A549 (cell line): Measurements from ENCODE around the gene KIAA1614. TPM values are rescaled to one million over a fixed set of nuclear protein-coding genes. Genes with fewer than 3 reads are reported as not detected.

Experiments used
- ATAC-seq, 2 experiments: fragments of 200-7000 bp in 1 of 2; fragments of >200 bp in 1 of 2; cut with Nextera tagmentation in 1 of 2; cut with Tn5 transposase in 1 of 2; 3 replicates each; pipeline versions ENCODE4 v1.8.0 to v1.9.1; 2018 to 2020; ENCODE audit warnings: mild to moderate bottlenecking in 1 of 2, moderate library complexity in 1 of 2
- CTCF ChIA-PET: fragments of 300-600 bp; sonication (Branson Sonifier 250); formaldehyde crosslinking; extraction: SDS; loops from one replicate; lab custom pipeline; 2021; ENCODE audit warnings: antibody characterized with exemption, inconsistent platforms; lab: Yijun Ruan, JAX
- POLR2A ChIA-PET: fragments of 350-600 bp; formaldehyde crosslinking; extraction: SDS; loops from one replicate; lab custom pipeline; 2021; ENCODE audit warnings: antibody characterized with exemption, inconsistent platforms; lab: Yijun Ruan, JAX
- DNase-seq, 2 experiments: peaks; one replicate each; pipeline versions ENCODE4 v3.0.0 to v3.0.0-alpha.2; 2011 to 2016; ENCODE audit warnings: low read depth in 1 of 2, low spot score in 1 of 2
- FAIRE-seq: peaks from 2 replicates; lab custom pipeline; 2011; peaks lifted over from hg19 to GRCh38; lab: Jason Lieb, UNC
- H3K27ac ChIP-seq, 2 experiments: fragments of >200 bp; sonication (Bioruptor Twin); formaldehyde crosslinking; 3 replicates each; pipeline ENCODE4 v1.5.1; 2016 to 2017
- H3K4me1 ChIP-seq: fragments of >200 bp; sonication (Bioruptor Twin); formaldehyde crosslinking; 3 replicates; pipeline ENCODE4 v1.6.1; 2016
- H3K4me2 ChIP-seq: fragments of >200 bp; sonication (Bioruptor Twin); formaldehyde crosslinking; 3 replicates; pipeline ENCODE4 v1.6.1; 2016
- H3K4me3 ChIP-seq: fragments of >200 bp; sonication (Bioruptor Twin); formaldehyde crosslinking; 3 replicates; pipeline ENCODE4 v1.5.1; 2016
- H3K9me3 ChIP-seq: fragments of >200 bp; sonication (Bioruptor Twin); formaldehyde crosslinking; 3 replicates; pipeline ENCODE4 v1.6.1; 2016
- BHLHE40 ChIP-seq: IDR thresholded peaks from 2 replicates; pipeline ENCODE4 v1.6.1; 2012; ENCODE audit warnings: low read depth, low read length, inconsistent platforms
- CBX2 ChIP-seq: fragments of 200-600 bp; sonication (generic); IDR thresholded peaks from 2 replicates; pipeline ENCODE4 v1.6.1; 2016; ENCODE audit warnings: low read depth, mild to moderate bottlenecking, borderline replicate concordance
- EHF ChIP-seq: fragments of 250-450 bp; sonication (Bioruptor Pico); IDR thresholded peaks from 2 replicates; pipeline ENCODE4 v1.5.0; 2020; ENCODE audit warnings: mild to moderate bottlenecking
- EHMT2 ChIP-seq: fragments of 200-600 bp; sonication (generic); IDR thresholded peaks from 2 replicates; pipeline ENCODE4 v1.6.1; 2016; ENCODE audit warnings: antibody characterized with exemption, low read depth, mild to moderate bottlenecking, moderate library complexity
- ESRRA ChIP-seq: fragments of 150-350 bp; IDR thresholded peaks from 2 replicates; pipeline ENCODE4 v1.6.1; 2014; ENCODE audit warnings: mild to moderate bottlenecking, low read length, borderline replicate concordance
- FOSB ChIP-seq: fragments of 250-450 bp; sonication (Bioruptor Pico); IDR thresholded peaks from 2 replicates; pipeline ENCODE4 v1.5.0; 2020; ENCODE audit warnings: mild to moderate bottlenecking, moderate library complexity
- FOXS1 ChIP-seq: fragments of 250-450 bp; sonication (Bioruptor Pico); IDR thresholded peaks from 2 replicates; pipeline ENCODE4 v1.5.0; 2020; ENCODE audit warnings: mild to moderate bottlenecking, moderate library complexity
- HDAC2 ChIP-seq: fragments of 200-600 bp; sonication (generic); IDR thresholded peaks from 2 replicates; pipeline ENCODE4 v1.6.1; 2016
- HOXB13 ChIP-seq: fragments of 250-450 bp; sonication (Bioruptor Pico); IDR thresholded peaks from 2 replicates; pipeline ENCODE4 v1.5.0; 2020; ENCODE audit warnings: low read depth, mild to moderate bottlenecking, moderate library complexity
- HOXB5 ChIP-seq: fragments of 250-450 bp; sonication (Bioruptor Pico); IDR thresholded peaks from 2 replicates; pipeline ENCODE4 v1.5.0; 2020; ENCODE audit warnings: mild to moderate bottlenecking, moderate library complexity
- JUNB ChIP-seq: fragments of >200 bp; sonication (Bioruptor Twin); formaldehyde crosslinking; IDR thresholded peaks from 2 replicates; pipeline ENCODE4 v1.6.1; 2016
- KDM1A ChIP-seq: fragments of 200-600 bp; sonication (generic); IDR thresholded peaks from 2 replicates; pipeline ENCODE4 v1.6.1; 2016; ENCODE audit warnings: low read depth, mild to moderate bottlenecking
- MAFK ChIP-seq: fragments of 450-650 bp; IDR thresholded peaks from 2 replicates; pipeline ENCODE4 v1.6.1; 2014; ENCODE audit not compliant: partially characterized antibody
- NFE2L2 ChIP-seq: fragments of 150-350 bp; conservative IDR thresholded peaks from 2 replicates; pipeline ENCODE4 v1.6.1; 2014; ENCODE audit warnings: low read length
- PBX3 ChIP-seq: IDR thresholded peaks from 2 replicates; pipeline ENCODE4 v1.6.1; 2012
- PHF8 ChIP-seq: fragments of 200-600 bp; sonication (generic); IDR thresholded peaks from 2 replicates; pipeline ENCODE4 v1.6.1; 2016; ENCODE audit warnings: low read depth, mild to moderate bottlenecking, antibody characterized with exemption, moderate library complexity, borderline replicate concordance
- POLR2AphosphoS2 ChIP-seq: conservative IDR thresholded peaks from 2 replicates; pipeline ENCODE4 v1.6.1; 2012; ENCODE audit warnings: low read length, improper control_type of control experiment, inconsistent platforms
- RAD21 ChIP-seq, 2 experiments: fragments of >200 bp in 1 of 2; sonication (Bioruptor Twin) in 1 of 2; formaldehyde crosslinking in 1 of 2; IDR thresholded peaks in 1 of 2; conservative IDR thresholded peaks in 1 of 2; 2 replicates in 1 of 2; 3 replicates in 1 of 2; pipeline ENCODE4 v1.6.1; 2012 to 2018; ENCODE audit warnings: inconsistent platforms in 1 of 2
- RARB ChIP-seq: fragments of 250-450 bp; sonication (Bioruptor Pico); IDR thresholded peaks from 2 replicates; pipeline ENCODE4 v1.8.0; 2021; ENCODE audit warnings: mild to moderate bottlenecking, moderate library complexity
- RCOR1 ChIP-seq: fragments of 150-350 bp; IDR thresholded peaks from 2 replicates; pipeline ENCODE4 v1.6.1; 2014; ENCODE audit warnings: antibody characterized with exemption, low read length, low read depth
- SMC3 ChIP-seq: fragments of >200 bp; sonication (Bioruptor Twin); formaldehyde crosslinking; IDR thresholded peaks from 3 replicates; pipeline ENCODE4 v1.6.1; 2018; ENCODE audit warnings: inconsistent platforms
- SREBF2 ChIP-seq: fragments of 450-650 bp; IDR thresholded peaks from 2 replicates; pipeline ENCODE4 v1.6.1; 2014; ENCODE audit warnings: mild to moderate bottlenecking, moderate library complexity
- TFCP2L1 ChIP-seq: fragments of 250-450 bp; sonication (Bioruptor Pico); IDR thresholded peaks from 2 replicates; pipeline ENCODE4 v1.5.0; 2021; ENCODE audit warnings: mild to moderate bottlenecking
- ZC3H11A ChIP-seq: fragments of 450-650 bp; IDR thresholded peaks from 2 replicates; pipeline ENCODE4 v1.6.1; 2014; ENCODE audit warnings: antibody characterized with exemption, mild to moderate bottlenecking
- ZFP36 ChIP-seq: fragments of 450-650 bp; IDR thresholded peaks from 2 replicates; pipeline ENCODE4 v1.6.1; 2014; ENCODE audit warnings: borderline replicate concordance; ENCODE audit not compliant: partially characterized antibody
- ZSCAN20 ChIP-seq: fragments of 250-450 bp; sonication (Bioruptor Pico); IDR thresholded peaks from 2 replicates; pipeline ENCODE4 v1.8.0; 2022; ENCODE audit warnings: mild to moderate bottlenecking, moderate library complexity
- WGBS: methylation state at CpG from one replicate; pipeline ENCODE4 v1.1.6; 2017; ENCODE audit errors: missing lambda C conversion rate; 5-methylcytosine and 5-hydroxymethylcytosine counted together
- polyA plus RNA-seq, 4 experiments: library from polyadenylated mRNA; depleted of rRNA in 3 of 4; stranded (reverse); fragments of >200 nt; fragmentation: RNase III in 1 of 4; extraction: RNeasy Plus Mini Kit Qiagen cat#74134 plus additional on column Dnase treatment in 1 of 4; gene quantifications; 2 replicates in 3 of 4; 3 replicates in 1 of 4; pipeline ENCODE4 v1.2.3, GENCODE V29; 2011 to 2017
- TF ChIP-seq, protein P1 (sequence below): fragments of 450-650 bp; IDR thresholded peaks from 2 replicates; pipeline ENCODE4 v1.6.1; 2014; ENCODE audit warnings: antibody characterized with exemption
- TF ChIP-seq, protein P2 (sequence below): fragments of >200 bp; sonication (Bioruptor Twin); formaldehyde crosslinking; IDR thresholded peaks from 3 replicates; pipeline ENCODE4 v1.5.1; 2016

Gene KIAA1614
- polyA plus RNA-seq, 2 of the 4 experiments (the other 2 are of a cell fraction), result 0.25 to 0.84 TPM

GRCh38 chr1:180964056-180964455 is 51.4 kb downstream of the KIAA1614 start:
- no peak overlapping the region for H3K27ac ChIP-seq
- no peak overlapping the region for H3K4me3 ChIP-seq
- H3K4me1 ChIP-seq, result no peaks in the 10 kb centered on the region
- TF ChIP-seq ZFP36, result no peak
- TF ChIP-seq ZSCAN20 (CRISPR knock-in tag), result no peak
- no peak for TF ChIP-seq HOXB13
- TF ChIP-seq BHLHE40, result no peak
- TF ChIP-seq FOSB (CRISPR knock-in tag), result no peak
- TF ChIP-seq RARB (CRISPR knock-in tag), result no peak
- no peak for TF ChIP-seq TFCP2L1 (CRISPR knock-in tag)
- no peak for TF ChIP-seq EHF (CRISPR knock-in tag)
- no peak for TF ChIP-seq JUNB
- TF ChIP-seq ZC3H11A, result no peak
- no peak for TF ChIP-seq KDM1A
- TF ChIP-seq HDAC2, result no peak
- ATAC-seq (no peak), FAIRE-seq (no peak), DNase-seq (no peak)
- POLR2A ChIA-PET, result no interaction called here
- H3K4me2 ChIP-seq, result no peak overlapping the region
- WGBS, result 81% methylated on average over 10 of the region's 10 CpGs
- CTCF ChIA-PET, result interaction anchor here (1.0 to 2.3 kb wide), 4 partner anchors 11 to 448 kb away, joined by 3 to 7 read pairs (median 4); no protein-coding TSS in a partner anchor
- H3K9me3 ChIP-seq, result no peaks in the 10 kb centered on the region

- no peak overlapping the region for H3K4me2 ChIP-seq
- ChIA-PET CTCF (interaction anchor here (1.0 to 2.3 kb wide), 3 partner anchors 12 to 178 kb away, joined by 3 to 7 read pairs (median 5); no protein-coding TSS in a partner anchor), POLR2A (no interaction called here)
- TF ChIP-seq FOXS1 (CRISPR knock-in tag) (no peak), SREBF2 (no peak), ESRRA (no peak)
- H3K4me3 ChIP-seq, result no peak overlapping the region
- no peak overlapping the region for H3K27ac ChIP-seq
- H3K9me3 ChIP-seq, result no peaks in the 10 kb centered on the region
- ATAC-seq (no peak; a peak in 1 of 6 replicates), DNase-seq (no peak), FAIRE-seq (no peak)
- WGBS, result 86% methylated on average over 6 of the region's 6 CpGs
- H3K4me1 ChIP-seq, result no peaks in the 10 kb centered on the region
Measured at GRCh38 chr1:180964595-180964994, 51.9 kb downstream of the KIAA1614 start.

- TF ChIP-seq, protein P1, sequence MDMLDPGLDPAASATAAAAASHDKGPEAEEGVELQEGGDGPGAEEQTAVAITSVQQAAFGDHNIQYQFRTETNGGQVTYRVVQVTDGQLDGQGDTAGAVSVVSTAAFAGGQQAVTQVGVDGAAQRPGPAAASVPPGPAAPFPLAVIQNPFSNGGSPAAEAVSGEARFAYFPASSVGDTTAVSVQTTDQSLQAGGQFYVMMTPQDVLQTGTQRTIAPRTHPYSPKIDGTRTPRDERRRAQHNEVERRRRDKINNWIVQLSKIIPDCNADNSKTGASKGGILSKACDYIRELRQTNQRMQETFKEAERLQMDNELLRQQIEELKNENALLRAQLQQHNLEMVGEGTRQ, result no peak
- no peak for TF ChIP-seq PHF8
- no peak for TF ChIP-seq PBX3
- TF ChIP-seq RAD21 (conservative IDR thresholded peaks at IDR 0.05 in 1 of 2, IDR thresholded peaks at IDR 0.05 in 1 of 2), result no peak
- TF ChIP-seq CBX2, result no peak
- TF ChIP-seq, protein P2, sequence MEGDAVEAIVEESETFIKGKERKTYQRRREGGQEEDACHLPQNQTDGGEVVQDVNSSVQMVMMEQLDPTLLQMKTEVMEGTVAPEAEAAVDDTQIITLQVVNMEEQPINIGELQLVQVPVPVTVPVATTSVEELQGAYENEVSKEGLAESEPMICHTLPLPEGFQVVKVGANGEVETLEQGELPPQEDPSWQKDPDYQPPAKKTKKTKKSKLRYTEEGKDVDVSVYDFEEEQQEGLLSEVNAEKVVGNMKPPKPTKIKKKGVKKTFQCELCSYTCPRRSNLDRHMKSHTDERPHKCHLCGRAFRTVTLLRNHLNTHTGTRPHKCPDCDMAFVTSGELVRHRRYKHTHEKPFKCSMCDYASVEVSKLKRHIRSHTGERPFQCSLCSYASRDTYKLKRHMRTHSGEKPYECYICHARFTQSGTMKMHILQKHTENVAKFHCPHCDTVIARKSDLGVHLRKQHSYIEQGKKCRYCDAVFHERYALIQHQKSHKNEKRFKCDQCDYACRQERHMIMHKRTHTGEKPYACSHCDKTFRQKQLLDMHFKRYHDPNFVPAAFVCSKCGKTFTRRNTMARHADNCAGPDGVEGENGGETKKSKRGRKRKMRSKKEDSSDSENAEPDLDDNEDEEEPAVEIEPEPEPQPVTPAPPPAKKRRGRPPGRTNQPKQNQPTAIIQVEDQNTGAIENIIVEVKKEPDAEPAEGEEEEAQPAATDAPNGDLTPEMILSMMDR, result no peak
- TF ChIP-seq ZSCAN20 (CRISPR knock-in tag), result no peak
- no peak for TF ChIP-seq HOXB5 (CRISPR knock-in tag)
- no peak for TF ChIP-seq HDAC2
- no peak for TF ChIP-seq MAFK
- TF ChIP-seq HOXB13, result no peak
- no peak for TF ChIP-seq ZFP36
- TF ChIP-seq POLR2AphosphoS2, result no peak
- no peak for TF ChIP-seq RCOR1
- TF ChIP-seq EHMT2, result no peak
- TF ChIP-seq SMC3, result no peak
- TF ChIP-seq NFE2L2, result no peak
- Histone ChIP-seq H3K4me1 (no peaks in the 10 kb centered on the region), H3K4me3 (no peak overlapping the region), H3K9me3 (no peaks in the 10 kb centered on the region), H3K4me2 (no peak overlapping the region), H3K27ac (no peak overlapping the region)
- no peak for FAIRE-seq
- CTCF ChIA-PET, result interaction anchor here (0.6 to 0.8 kb wide), 3 partner anchors 10 to 28 kb away, joined by 3 read pairs; no protein-coding TSS in a partner anchor
- DNase-seq, result no peak
- POLR2A ChIA-PET, result interaction anchor here (0.6 kb wide), 1 partner anchor 15 kb away, joined by 3 read pairs; no protein-coding TSS in a partner anchor
- 90% methylated on average over 4 of the region's 4 CpGs for WGBS
- ATAC-seq, result no peak
Measured at GRCh38 chr1:180966312-180966711, 53.6 kb downstream of the KIAA1614 start.
